Activated naive CD8-positive, alpha-beta T cell treated with anti-CD3 and anti-CD28 coated beads for 36 hours (primary cell): ENCODE results near the gene RGS7. TPM values are rescaled to one million over a fixed set of nuclear protein-coding genes. Genes with fewer than 3 reads are reported as not detected.
"Not testable (repeated sequence)": the region's sequence is repeated elsewhere in the genome, so short reads cannot be mapped to it uniquely, and the experiment has no call there.

Source experiments
- DNase-seq: peaks from one replicate; pipeline ENCODE4 v3.0.0; 2021
- H3K27ac Mint-ChIP-seq: one replicate; pipeline ENCODE4 v1.8.0; 2022; ENCODE audit warnings: mild to moderate bottlenecking, moderate library complexity, mixed read lengths
- H3K27me3 Mint-ChIP-seq: one replicate; pipeline ENCODE4 v1.8.0; 2022; ENCODE audit warnings: mild to moderate bottlenecking, mixed read lengths
- H3K36me3 Mint-ChIP-seq: one replicate; pipeline ENCODE4 v1.8.0; 2021; ENCODE audit warnings: mild to moderate bottlenecking, mixed read lengths
- H3K4me1 Mint-ChIP-seq: one replicate; pipeline ENCODE4 v1.8.0; 2021; ENCODE audit warnings: mixed read lengths
- H3K4me3 Mint-ChIP-seq: one replicate; pipeline ENCODE4 v1.8.0; 2022; ENCODE audit warnings: mild to moderate bottlenecking, moderate library complexity, mixed read lengths
- H3K9me3 Mint-ChIP-seq: one replicate; pipeline ENCODE4 v1.8.0; 2022; ENCODE audit warnings: mixed read lengths
- total RNA-seq, 2 experiments: library from RNA; stranded (reverse); gene quantifications; one replicate each; pipeline ENCODE4 v1.2.3, GENCODE V29; 2021

The RGS7 gene
- total RNA-seq, 2 experiments from 2014 or later: not detected

DNA sequence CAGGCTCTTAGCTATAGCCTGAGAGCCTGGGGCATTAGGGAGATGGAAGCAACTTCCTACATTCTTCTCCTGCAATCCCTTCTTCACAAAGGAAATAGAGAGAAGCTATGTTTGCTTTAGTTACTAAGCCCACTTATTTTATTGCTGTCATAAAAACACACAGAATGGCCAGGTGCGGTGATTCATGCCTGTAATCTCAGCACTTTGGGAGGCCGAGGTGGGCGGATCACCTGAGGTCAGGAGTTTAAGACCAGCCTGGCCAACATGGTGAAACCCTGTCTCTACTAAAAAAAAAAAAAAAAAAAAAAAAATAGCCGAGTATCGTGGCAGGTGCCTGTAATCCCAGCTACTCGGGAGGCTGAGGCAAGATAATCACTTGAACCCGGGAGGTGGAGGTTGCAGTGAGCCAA is 573.3 kb downstream of the RGS7 start:
- not testable (repeated sequence) for H3K4me3 Mint-ChIP-seq, H3K27me3 Mint-ChIP-seq, H3K27ac Mint-ChIP-seq, H3K36me3 Mint-ChIP-seq, H3K9me3 Mint-ChIP-seq, H3K4me1 Mint-ChIP-seq, DNase-seq

DNA sequence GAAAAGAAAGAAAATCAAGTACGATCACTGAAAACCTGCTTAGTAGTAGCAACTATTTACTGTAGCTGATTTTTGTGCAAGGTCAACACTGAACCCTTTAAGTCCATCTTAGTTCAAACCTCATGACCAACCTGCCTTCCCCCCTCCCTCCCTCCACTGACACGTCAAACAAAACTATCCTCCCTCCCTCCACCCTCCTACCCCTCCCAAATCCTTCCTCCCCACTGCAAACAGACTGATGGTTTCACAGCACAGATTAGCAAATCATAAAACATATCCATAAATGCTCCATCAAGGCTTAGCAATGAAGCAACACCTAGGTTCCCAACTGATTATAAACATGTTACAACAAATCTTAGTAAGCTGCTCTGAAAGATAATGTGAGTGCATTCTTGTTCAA is 580.8 kb downstream of the RGS7 start:
- Mint-ChIP-seq H3K27ac (no peak overlapping the region), H3K27me3 (no peaks in the 10 kb centered on the region), H3K9me3 (no peaks in the 10 kb centered on the region), H3K4me1 (no peaks in the 10 kb centered on the region), H3K4me3 (no peak overlapping the region), H3K36me3 (no peaks in the 10 kb centered on the region)
- no peak for DNase-seq

DNA sequence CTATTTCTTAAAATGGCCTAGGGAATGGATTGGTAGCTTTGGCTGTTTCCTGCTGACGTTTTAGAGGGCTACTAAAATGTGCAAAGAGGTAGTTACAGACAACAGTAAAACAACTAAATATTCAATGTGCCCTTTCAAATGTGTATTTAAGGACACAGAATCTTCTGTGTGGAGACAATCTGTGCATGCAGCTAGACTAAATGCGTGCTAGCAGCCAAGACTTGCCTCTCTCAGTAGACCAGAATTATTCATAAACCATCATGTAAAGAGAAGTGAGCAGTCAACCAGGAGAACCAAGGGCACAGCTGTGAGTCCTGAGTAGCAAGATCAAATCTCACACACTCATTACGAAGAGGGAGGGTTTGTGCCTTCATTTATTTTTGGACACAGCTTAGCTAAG is 584.9 kb downstream of the RGS7 start:
- Mint-ChIP-seq H3K9me3 (no peaks in the 10 kb centered on the region), H3K4me3 (no peak overlapping the region), H3K27me3 (no peaks in the 10 kb centered on the region), H3K36me3 (no peaks in the 10 kb centered on the region), H3K27ac (no peak overlapping the region), H3K4me1 (no peaks in the 10 kb centered on the region)
- DNase-seq: no peak

DNA sequence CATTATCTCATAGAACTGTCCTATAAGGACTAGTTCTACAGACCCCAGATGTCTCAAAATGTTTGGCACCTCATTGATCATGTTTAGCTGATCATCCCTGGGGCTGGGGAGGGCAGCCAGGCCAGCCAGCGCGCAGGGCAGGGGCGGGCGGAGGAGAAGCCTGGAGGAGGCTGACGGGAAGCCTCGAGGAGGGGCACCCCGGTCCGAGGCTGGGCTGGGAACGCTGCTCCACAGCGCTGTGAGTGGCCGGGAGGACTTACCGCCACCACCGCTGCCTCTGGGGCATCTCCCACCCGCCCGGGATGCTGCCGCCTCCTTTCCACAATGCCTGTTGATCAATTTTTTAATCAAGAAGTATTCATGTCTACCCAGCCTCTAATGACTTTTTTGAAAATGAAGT is 585.6 kb downstream of the RGS7 start:
- H3K27ac Mint-ChIP-seq: no peak overlapping the region
- DNase-seq: no peak
- no peaks in the 10 kb centered on the region for H3K36me3 Mint-ChIP-seq
- no peaks in the 10 kb centered on the region for H3K4me1 Mint-ChIP-seq
- H3K9me3 Mint-ChIP-seq: no peaks in the 10 kb centered on the region
- H3K27me3 Mint-ChIP-seq: no peaks in the 10 kb centered on the region
- no peak overlapping the region for H3K4me3 Mint-ChIP-seq

DNA sequence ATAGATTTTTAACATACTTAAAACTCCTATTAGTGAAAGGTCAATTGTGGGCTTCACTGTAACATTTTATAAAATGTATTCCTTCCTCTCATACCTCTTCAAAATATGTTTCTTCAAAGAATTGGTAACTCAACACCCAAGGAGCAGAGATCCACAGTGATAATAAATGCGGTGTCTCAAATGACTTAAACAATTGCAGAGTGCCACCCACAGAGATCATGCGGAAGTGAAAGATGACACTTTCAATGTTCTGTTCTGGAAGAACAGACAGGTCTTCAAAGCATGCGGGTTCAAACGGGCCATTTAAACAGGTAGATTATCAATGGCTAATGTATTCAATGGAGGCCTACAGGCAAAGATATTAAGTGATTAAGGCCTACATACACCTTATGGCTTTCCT is 588.0 kb downstream of the RGS7 start:
- H3K36me3 Mint-ChIP-seq: no peaks in the 10 kb centered on the region
- no peaks in the 10 kb centered on the region for H3K4me1 Mint-ChIP-seq
- no peak for DNase-seq
- no peak overlapping the region for H3K4me3 Mint-ChIP-seq
- no peaks in the 10 kb centered on the region for H3K9me3 Mint-ChIP-seq
- no peak overlapping the region for H3K27ac Mint-ChIP-seq
- no peaks in the 10 kb centered on the region for H3K27me3 Mint-ChIP-seq

DNA sequence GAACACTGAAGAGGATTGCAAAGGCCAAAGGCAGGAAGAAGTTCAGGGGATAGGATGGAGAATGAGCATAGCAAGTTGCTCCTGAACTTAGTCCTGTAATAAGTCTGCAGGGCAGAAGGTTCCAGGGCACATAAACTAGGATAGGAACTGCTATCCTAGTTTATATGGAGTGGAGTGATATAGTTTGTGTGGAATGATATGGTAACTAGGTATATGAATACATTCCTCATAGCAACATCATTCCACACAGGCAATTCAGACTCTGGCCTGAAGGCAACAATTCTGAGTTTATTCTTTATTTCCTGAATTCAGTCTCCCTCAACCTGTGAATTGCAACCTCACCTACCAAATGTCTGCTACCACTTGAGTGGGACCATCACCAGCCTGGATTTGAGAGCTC is 590.2 kb downstream of the RGS7 start:
- Mint-ChIP-seq H3K27ac (no peak overlapping the region), H3K4me1 (no peaks in the 10 kb centered on the region), H3K4me3 (no peak overlapping the region), H3K36me3 (no peaks in the 10 kb centered on the region), H3K27me3 (no peaks in the 10 kb centered on the region), H3K9me3 (peaks cover 3% of the 10 kb centered on the region)
- DNase-seq: no peak

DNA sequence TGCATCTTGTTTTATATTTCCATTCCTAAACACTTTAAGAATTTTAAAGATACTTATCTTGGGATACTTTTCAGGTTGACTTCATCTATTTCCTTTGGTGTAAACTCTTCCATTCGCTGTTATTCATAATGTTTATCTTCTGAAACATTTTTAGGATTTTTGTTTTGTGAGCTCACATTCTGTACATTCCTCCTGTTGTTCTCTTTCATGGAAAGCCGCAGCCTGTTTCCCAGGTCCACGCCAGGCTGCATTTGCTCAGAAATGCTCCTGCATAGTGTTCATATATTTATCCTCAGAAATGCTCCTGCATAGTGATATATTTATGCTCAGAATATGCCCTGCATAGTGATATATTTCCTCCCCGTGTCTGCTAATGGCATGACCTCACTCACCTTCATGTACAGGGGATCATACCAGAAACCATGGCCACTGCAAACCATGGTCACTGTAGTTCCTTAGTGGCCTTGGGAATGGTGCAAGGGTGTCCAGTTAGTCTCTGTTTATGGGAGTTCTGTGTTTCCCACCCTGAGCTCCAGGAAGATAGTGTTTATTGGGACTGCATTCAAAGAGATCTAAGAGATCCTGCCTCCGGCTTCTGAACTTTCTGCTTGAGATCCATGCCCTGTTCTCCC is 591.2 kb downstream of the RGS7 start:
- Mint-ChIP-seq H3K4me3 (no peak overlapping the region), H3K4me1 (no peaks in the 10 kb centered on the region), H3K27me3 (no peaks in the 10 kb centered on the region), H3K27ac (no peak overlapping the region), H3K9me3 (peaks cover 3% of the 10 kb centered on the region), H3K36me3 (no peaks in the 10 kb centered on the region)
- no peak for DNase-seq

DNA sequence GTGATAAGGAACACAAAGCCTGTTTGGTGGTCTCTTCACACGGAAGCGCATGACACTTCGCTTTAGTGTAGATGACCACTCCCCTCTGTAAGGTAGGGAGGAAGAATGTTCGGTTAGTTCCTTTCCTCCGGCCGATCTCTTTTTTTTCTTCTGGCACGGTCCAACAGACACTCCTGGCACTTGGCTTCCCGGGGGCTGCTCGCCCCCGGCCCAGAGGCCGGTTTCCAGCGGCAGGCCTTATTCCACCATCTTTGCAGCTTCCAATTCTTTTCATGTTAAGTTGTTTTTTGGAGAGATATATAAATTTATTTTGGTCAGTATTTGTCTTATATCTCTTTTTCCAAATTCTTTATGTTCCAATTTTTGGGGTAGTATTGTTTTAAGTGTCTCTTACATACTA is 593.2 kb downstream of the RGS7 start:
- no peaks in the 10 kb centered on the region for H3K4me1 Mint-ChIP-seq
- DNase-seq: no peak
- H3K27me3 Mint-ChIP-seq: no peaks in the 10 kb centered on the region
- no peak overlapping the region for H3K4me3 Mint-ChIP-seq
- peaks cover 3% of the 10 kb centered on the region for H3K9me3 Mint-ChIP-seq
- no peaks in the 10 kb centered on the region for H3K36me3 Mint-ChIP-seq
- H3K27ac Mint-ChIP-seq: no peak overlapping the region

DNA sequence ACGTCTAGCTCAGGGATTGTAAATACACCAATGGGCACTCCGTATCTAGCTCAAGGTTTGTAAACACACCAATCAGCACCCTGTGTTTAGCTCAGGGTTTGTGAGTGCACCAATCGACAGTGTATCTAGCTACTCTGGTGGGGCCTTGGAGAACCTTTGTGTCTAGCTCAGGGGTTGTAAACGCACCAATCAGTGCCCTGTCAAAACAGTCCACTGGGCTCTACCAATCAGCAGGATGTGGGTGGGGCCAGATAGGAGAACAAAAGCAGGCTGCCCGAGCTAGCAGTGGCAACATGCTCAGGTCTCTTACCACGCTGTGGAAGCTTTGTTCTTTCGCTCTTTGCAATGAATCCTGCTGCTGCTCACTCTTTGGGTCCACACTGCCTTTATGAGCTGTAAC is 593.9 kb downstream of the RGS7 start:
- H3K36me3 Mint-ChIP-seq, DNase-seq, H3K9me3 Mint-ChIP-seq, H3K27ac Mint-ChIP-seq, H3K4me3 Mint-ChIP-seq, H3K27me3 Mint-ChIP-seq, H3K4me1 Mint-ChIP-seq: not testable (repeated sequence)

DNA sequence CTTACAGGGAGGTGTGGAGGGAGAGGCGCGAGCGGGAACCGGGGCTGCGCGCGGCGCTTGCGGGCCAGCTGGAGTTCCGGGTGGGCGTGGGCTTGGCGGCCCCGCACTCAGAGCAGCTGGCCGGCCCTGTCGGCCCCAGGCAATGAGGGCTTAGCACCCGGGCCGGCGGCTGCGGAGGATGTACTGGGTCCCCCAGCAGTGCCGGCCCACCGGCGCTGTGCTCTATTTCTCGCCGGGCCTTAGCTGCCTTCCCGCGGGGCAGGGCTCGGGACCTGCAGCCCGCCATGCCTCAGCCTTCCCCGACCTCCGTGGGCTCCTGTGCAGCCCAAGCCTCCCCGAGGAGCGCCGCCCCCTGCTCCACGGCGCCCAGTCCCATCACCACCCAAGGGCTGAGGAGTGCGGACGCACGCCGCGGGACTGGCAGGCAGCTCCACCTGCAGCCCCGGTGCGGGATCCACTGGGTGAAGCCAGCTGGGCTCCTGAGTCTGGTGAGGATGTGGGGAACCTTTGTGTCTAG is 594.5 kb downstream of the RGS7 start:
- not testable (repeated sequence) for H3K4me1 Mint-ChIP-seq, H3K9me3 Mint-ChIP-seq, H3K36me3 Mint-ChIP-seq, H3K27ac Mint-ChIP-seq, DNase-seq, H3K4me3 Mint-ChIP-seq, H3K27me3 Mint-ChIP-seq

DNA sequence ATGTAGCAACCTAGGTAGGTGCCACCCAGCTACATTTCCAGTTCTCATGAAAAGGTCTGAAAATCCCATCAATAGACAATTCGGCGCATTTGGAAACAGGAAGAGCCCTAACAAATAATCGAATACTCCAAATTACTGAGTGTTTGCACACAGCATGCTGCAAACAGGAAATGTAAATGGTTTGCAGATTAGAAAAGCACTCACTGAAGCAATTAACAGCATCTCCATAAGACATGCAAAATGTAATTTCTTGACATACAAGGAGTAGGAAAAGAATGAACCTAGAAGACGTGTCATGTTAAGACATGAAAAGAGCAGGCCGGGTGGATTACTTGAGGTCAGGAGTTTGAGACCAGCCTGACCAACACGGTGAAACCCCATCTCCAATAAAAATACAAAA is 598.2 kb downstream of the RGS7 start:
- not testable (repeated sequence) for H3K4me1 Mint-ChIP-seq, H3K27ac Mint-ChIP-seq, H3K9me3 Mint-ChIP-seq, H3K27me3 Mint-ChIP-seq, H3K36me3 Mint-ChIP-seq, H3K4me3 Mint-ChIP-seq, DNase-seq

DNA sequence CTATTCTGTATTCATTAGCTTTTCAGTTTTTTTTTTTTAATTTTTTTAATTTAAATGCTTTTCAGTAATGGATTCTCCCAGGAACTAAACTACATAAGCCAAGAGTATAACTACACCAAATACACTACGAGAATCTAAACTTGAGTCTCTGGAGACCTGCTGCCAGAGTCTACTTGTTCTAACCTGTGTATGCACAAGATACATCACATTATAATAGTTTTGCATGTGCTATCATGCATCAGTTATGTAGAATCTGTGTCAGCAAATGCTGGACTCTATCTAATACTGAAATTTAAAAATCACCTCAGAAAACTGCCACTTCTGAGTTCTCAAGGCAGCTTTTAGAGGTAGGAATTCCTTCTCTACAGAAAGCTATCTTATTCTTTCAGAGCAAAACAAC is 598.7 kb downstream of the RGS7 start:
- Mint-ChIP-seq H3K4me3 (no peak overlapping the region), H3K4me1 (no peaks in the 10 kb centered on the region), H3K27ac (no peak overlapping the region), H3K27me3 (no peaks in the 10 kb centered on the region), H3K36me3 (no peaks in the 10 kb centered on the region), H3K9me3 (peaks cover 3% of the 10 kb centered on the region)
- DNase-seq: no peak

DNA sequence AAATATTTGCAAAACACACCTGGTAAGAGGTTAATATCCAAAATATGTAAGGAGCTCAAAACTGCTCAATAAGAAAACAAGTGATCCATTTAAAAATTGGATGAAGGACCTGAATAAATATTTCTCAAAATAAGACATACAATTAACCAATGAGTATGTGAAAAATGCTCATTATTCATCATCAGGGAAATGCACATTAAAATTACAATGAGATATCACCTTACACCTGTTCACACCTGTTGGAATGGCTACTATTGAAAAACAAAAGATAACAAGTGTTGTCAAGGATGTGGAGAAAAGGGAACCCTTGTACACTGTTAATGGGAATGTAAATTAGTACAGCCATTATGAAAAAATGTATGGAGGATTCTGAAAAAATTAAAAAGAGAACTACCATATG is 609.1 kb downstream of the RGS7 start:
- Mint-ChIP-seq H3K4me1 (no peaks in the 10 kb centered on the region), H3K4me3 (no peak overlapping the region), H3K27me3 (no peaks in the 10 kb centered on the region), H3K36me3 (no peaks in the 10 kb centered on the region), H3K9me3 (no peaks in the 10 kb centered on the region), H3K27ac (no peak overlapping the region)
- no peak for DNase-seq

DNA sequence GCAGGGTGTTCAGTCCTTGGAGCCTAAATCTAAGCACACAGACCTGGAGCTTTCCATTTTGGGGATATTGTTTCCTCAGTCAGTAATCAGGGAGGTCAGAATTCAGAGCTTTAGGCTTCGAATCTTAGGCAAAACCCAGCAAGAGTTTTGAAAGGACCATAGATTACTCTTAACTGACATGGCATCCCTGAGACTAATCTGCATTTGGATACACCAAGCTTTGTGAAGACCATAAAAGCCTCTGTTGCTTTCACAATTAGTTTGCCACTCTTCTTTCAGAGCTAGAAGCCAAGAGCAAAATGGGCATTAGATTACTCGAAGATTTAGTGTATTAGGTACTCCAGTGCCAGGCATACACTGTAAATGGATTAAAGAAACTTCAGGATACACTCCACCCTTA is 613.3 kb downstream of the RGS7 start:
- no peak overlapping the region for H3K4me3 Mint-ChIP-seq
- no peak for DNase-seq
- no peaks in the 10 kb centered on the region for H3K36me3 Mint-ChIP-seq
- H3K27ac Mint-ChIP-seq: no peak overlapping the region
- no peaks in the 10 kb centered on the region for H3K4me1 Mint-ChIP-seq
- H3K9me3 Mint-ChIP-seq: no peaks in the 10 kb centered on the region
- no peaks in the 10 kb centered on the region for H3K27me3 Mint-ChIP-seq

DNA sequence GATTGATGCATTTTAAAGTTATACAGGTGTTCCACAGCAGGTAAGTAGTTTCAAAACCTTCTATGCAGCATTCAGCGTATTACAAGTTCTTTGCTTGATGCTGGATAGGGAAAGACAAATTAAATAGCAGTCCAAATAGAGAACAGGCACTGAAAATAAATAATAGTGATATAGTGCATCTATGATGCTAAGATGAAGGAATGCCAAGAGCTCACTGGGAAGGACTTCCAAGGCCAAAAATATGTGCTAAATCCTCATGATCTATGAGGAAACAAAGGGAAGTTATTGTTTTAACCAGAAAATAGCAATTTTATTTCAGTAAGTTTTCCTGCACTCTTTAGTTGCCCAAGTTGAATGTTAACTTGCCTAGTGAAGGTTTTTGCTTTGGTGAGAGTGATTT is 617.3 kb downstream of the RGS7 start:
- H3K4me1 Mint-ChIP-seq: no peaks in the 10 kb centered on the region
- no peaks in the 10 kb centered on the region for H3K9me3 Mint-ChIP-seq
- DNase-seq: no peak
- H3K27ac Mint-ChIP-seq: no peak overlapping the region
- H3K36me3 Mint-ChIP-seq: no peaks in the 10 kb centered on the region
- no peak overlapping the region for H3K4me3 Mint-ChIP-seq
- H3K27me3 Mint-ChIP-seq: no peaks in the 10 kb centered on the region

DNA sequence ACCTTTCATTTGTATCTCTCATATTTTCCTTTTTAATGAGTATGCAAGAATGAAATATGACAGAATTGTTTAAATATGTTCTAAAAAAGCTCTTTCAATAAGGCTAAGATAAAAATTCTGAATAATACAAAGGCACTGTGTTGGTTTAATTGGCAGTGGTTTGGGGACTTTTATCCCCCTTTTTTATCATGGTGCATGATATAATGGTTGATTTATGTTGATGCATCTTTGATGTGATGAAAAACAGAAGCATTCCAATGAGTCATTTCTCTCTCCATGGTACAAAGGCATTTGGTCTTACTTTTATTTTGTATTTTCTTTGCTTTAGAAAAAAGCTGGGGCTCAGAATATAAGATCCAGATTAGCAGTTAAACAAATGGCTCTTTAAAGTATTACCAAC is 617.9 kb downstream of the RGS7 start:
- Mint-ChIP-seq H3K4me1 (no peaks in the 10 kb centered on the region), H3K27ac (no peak overlapping the region), H3K4me3 (no peak overlapping the region), H3K36me3 (no peaks in the 10 kb centered on the region), H3K9me3 (no peaks in the 10 kb centered on the region), H3K27me3 (no peaks in the 10 kb centered on the region)
- no peak for DNase-seq
